ENCODE results near the gene LENG8. TPM values are rescaled to one million over a fixed set of nuclear protein-coding genes. Genes with fewer than 3 reads are reported as not detected.

Gene LENG8
- total RNA-seq, 1 donor from 2014 or later: 13.5 TPM

Other genes starting within 250 kb of the LENG8 start
- gene RPS9, start 248.3 kb upstream of the LENG8 start, total RNA-seq: 2,300 and 2,729 TPM in 2 replicates
- not detected in 2 replicates for gene LILRB3, start 226.2 kb upstream of the LENG8 start, total RNA-seq
- gene LILRA6, start 206.4 kb upstream of the LENG8 start, total RNA-seq: not detected in 2 replicates
- not detected in 2 replicates for gene LILRB5, start 191.9 kb upstream of the LENG8 start, total RNA-seq
- gene LILRB2, start 168.1 kb upstream of the LENG8 start, total RNA-seq: not detected in 2 replicates
- not detected in 2 replicates for gene LILRA5, start 136.0 kb upstream of the LENG8 start, total RNA-seq
- gene LILRA4, start 110.0 kb upstream of the LENG8 start, total RNA-seq: not detected in 2 replicates
- gene LAIR1, start 84.3 kb upstream of the LENG8 start, total RNA-seq: not detected in 2 replicates
- under 0.01 TPM in 1 of 2 replicates, not detected in the other for gene TTYH1, start 33.7 kb upstream of the LENG8 start, total RNA-seq
- 4.0 and 4.9 TPM in 2 replicates for gene LENG9, start 14.6 kb downstream of the LENG8 start, total RNA-seq
- 42.6 and 112 TPM in 2 replicates for gene CDC42EP5, start 24.1 kb downstream of the LENG8 start, total RNA-seq
- gene LAIR2, start 53.6 kb downstream of the LENG8 start, total RNA-seq: not detected in 2 replicates
- gene LILRA2, start 124.6 kb downstream of the LENG8 start, total RNA-seq: not detected in 2 replicates
- not detected in 2 replicates for gene LILRA1, start 144.4 kb downstream of the LENG8 start, total RNA-seq
- 0.13 TPM in 1 of 2 replicates, not detected in the other for gene LILRB1, start 181.3 kb downstream of the LENG8 start, total RNA-seq
- gene LILRB4, start 213.8 kb downstream of the LENG8 start, total RNA-seq: not detected in 2 replicates